DND-41 (cell line): ENCODE results near the gene C1QTNF1.

Experiments
- ATAC-seq: fragments of 200-7000 bp; cut with Tn5 transposase; 3 replicates; pipeline ENCODE4 v1.9.1; 2021; ENCODE audit warnings: low read depth; ENCODE audit not compliant: insufficient read depth
- DNase-seq: peaks from one replicate; pipeline ENCODE4 v3.0.0-alpha.2; 2020
- H2AFZ ChIP-seq: 2 replicates; pipeline ENCODE4 v1.6.0; 2012; ENCODE audit warnings: low read depth, low read length
- H3K27ac ChIP-seq: 2 replicates; pipeline ENCODE4 v1.5.1; 2012; ENCODE audit warnings: low read length, inconsistent platforms
- H3K27me3 ChIP-seq: fragments of 200-600 bp; sonication (generic); 2 replicates; pipeline ENCODE4 v1.6.0; 2012; ENCODE audit warnings: low read length, mild to moderate bottlenecking, inconsistent platforms; ENCODE audit not compliant: insufficient read depth, poor library complexity
- H3K36me3 ChIP-seq: 2 replicates; pipeline ENCODE4 v1.5.1; 2012; ENCODE audit warnings: low read length, inconsistent platforms; ENCODE audit not compliant: insufficient read depth
- H3K4me1 ChIP-seq: 2 replicates; pipeline ENCODE4 v1.5.1; 2012; ENCODE audit warnings: mild to moderate bottlenecking, low read length; ENCODE audit not compliant: insufficient read depth
- H3K4me2 ChIP-seq: 2 replicates; pipeline ENCODE4 v1.6.0; 2012; ENCODE audit warnings: mild to moderate bottlenecking, moderate library complexity, low read length, inconsistent platforms; ENCODE audit not compliant: insufficient read depth
- H3K4me3 ChIP-seq, 2 experiments: fragments of 200-600 bp in 1 of 2; shearing (Covaris generic) in 1 of 2; 2 replicates each; pipeline ENCODE4 v1.5.1; 2012 to 2016; ENCODE audit warnings: inconsistent platforms in 2 of 2, low read length in 2 of 2, mild to moderate bottlenecking in 2 of 2, low read depth in 1 of 2, moderate library complexity in 1 of 2
- H3K79me2 ChIP-seq: 2 replicates; pipeline ENCODE4 v1.6.0; 2012; ENCODE audit warnings: low read length, inconsistent platforms; ENCODE audit not compliant: insufficient read depth
- H3K9ac ChIP-seq: 2 replicates; pipeline ENCODE4 v1.6.0; 2012; ENCODE audit warnings: low read depth, mild to moderate bottlenecking, inconsistent platforms, low read length, moderate library complexity
- H3K9me3 ChIP-seq: 2 replicates; pipeline ENCODE4 v1.5.1; 2012; ENCODE audit warnings: low read length, moderate library complexity, mild to moderate bottlenecking, inconsistent platforms; ENCODE audit not compliant: insufficient read depth, severe bottlenecking
- H4K20me1 ChIP-seq: 2 replicates; pipeline ENCODE4 v1.6.0; 2012; ENCODE audit warnings: low read length; ENCODE audit not compliant: insufficient read depth
- EZH2 ChIP-seq: IDR thresholded peaks from 3 replicates; pipeline ENCODE4 v1.6.1; 2012; ENCODE audit warnings: borderline replicate concordance, low read depth, mild to moderate bottlenecking, moderate library complexity, low read length, inconsistent platforms; ENCODE audit not compliant: severe bottlenecking
- TF ChIP-seq, protein P1 (sequence below): IDR thresholded peaks from 2 replicates; pipeline ENCODE4 v1.5.1; 2012; ENCODE audit warnings: borderline replicate concordance, low read length, moderate library complexity, mild to moderate bottlenecking; ENCODE audit not compliant: poor library complexity, severe bottlenecking; ENCODE audit errors: extremely low read depth

The C1QTNF1 gene

DNA sequence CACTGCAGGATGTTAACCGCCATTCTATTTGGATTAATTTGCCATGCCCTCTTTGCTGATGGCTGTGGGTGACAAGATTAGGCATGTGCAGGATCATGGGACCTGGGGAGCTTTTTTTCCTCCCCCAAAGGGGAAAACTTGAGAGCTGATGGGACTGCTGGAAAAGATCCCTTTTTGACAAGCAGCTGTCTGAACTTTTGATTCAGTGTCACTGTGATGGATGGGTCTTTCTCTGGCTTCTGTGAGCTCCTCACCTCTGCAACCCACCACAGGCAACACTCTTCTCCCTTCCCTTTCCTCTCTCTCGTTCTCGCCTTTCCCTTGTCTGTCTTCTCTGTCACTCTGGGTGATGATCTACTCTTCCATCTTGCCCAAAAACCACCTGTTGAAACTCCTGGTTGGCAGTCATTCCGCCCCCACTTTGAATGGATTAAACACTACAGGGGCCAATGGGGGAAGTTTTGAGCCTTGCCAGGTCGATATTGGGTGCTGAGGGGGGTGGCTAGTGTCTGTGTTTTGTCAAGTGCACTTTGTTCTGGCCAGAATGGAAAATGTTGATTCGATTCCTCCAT lies 11.3 kb upstream of the C1QTNF1 start:
- no peak overlapping the region for H3K4me3 ChIP-seq
- TF ChIP-seq, protein P1, sequence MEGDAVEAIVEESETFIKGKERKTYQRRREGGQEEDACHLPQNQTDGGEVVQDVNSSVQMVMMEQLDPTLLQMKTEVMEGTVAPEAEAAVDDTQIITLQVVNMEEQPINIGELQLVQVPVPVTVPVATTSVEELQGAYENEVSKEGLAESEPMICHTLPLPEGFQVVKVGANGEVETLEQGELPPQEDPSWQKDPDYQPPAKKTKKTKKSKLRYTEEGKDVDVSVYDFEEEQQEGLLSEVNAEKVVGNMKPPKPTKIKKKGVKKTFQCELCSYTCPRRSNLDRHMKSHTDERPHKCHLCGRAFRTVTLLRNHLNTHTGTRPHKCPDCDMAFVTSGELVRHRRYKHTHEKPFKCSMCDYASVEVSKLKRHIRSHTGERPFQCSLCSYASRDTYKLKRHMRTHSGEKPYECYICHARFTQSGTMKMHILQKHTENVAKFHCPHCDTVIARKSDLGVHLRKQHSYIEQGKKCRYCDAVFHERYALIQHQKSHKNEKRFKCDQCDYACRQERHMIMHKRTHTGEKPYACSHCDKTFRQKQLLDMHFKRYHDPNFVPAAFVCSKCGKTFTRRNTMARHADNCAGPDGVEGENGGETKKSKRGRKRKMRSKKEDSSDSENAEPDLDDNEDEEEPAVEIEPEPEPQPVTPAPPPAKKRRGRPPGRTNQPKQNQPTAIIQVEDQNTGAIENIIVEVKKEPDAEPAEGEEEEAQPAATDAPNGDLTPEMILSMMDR, result no peak
- no peak for TF ChIP-seq EZH2
- peaks cover 18% of the 10 kb centered on the region for H3K9me3 ChIP-seq
- peaks cover 26% of the 10 kb centered on the region for H3K79me2 ChIP-seq
- H2AFZ ChIP-seq, result no peak overlapping the region
- no peak overlapping the region for H3K27ac ChIP-seq
- H3K36me3 ChIP-seq, result peaks cover 10% of the 10 kb centered on the region
- peaks cover 17% of the 10 kb centered on the region for H4K20me1 ChIP-seq
- DNase-seq (no peak), ATAC-seq (no peak)
- H3K4me2 ChIP-seq, result no peak overlapping the region
- H3K4me1 ChIP-seq, result peaks cover 22% of the 10 kb centered on the region
- no peak overlapping the region for H3K9ac ChIP-seq
- H3K27me3 ChIP-seq, result no peaks in the 10 kb centered on the region

DNA sequence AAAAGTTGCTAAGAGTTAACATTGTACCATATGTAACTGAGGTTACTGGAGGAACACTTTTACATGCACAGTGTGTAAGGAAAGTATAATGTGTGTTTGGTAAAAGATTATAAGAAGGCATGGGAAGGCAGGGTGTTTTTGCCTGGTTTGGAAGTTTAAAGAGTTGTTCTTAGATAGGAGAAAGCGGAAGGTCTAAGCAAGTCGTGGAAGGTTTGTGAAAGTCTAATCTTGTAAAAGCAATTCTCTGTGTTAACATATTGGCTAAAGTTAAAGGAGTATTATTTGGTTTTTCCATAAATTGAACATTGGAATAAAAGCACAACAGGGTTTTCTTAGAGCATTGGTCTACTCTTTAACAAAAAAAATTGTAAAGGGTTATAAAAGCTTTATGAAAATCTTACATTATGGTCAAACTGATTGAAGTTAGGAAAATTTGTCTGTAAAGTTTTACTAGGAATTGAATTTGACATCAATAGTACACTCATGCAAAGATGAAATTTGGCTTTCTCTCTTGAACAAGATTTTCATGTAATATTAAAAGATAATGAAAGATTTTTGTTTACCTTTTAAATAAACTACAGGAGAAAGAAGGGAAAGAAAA lies 9.7 kb upstream of the C1QTNF1 start:
- H3K36me3 ChIP-seq, result peaks cover 2% of the 10 kb centered on the region; the same call in 1 of the 2 replicates
- peaks cover 18% of the 10 kb centered on the region for H3K9me3 ChIP-seq
- ATAC-seq, result no peak
- TF ChIP-seq, protein P1, result no peak
- TF ChIP-seq EZH2, result no peak
- H3K27me3 ChIP-seq, result no peaks in the 10 kb centered on the region
- H4K20me1 ChIP-seq, result 0 out of 2 replicates have a peak, but pooled peaks cover under 1% of the 10 kb centered on the region
- H3K4me1 ChIP-seq, result peaks cover 8% of the 10 kb centered on the region
- H3K27ac ChIP-seq, result no peak overlapping the region
- H3K79me2 ChIP-seq, result peaks cover 9% of the 10 kb centered on the region
- H3K4me3 ChIP-seq, result no peak overlapping the region
- DNase-seq, result no peak
- H3K4me2 ChIP-seq, result no peak overlapping the region
- no peak overlapping the region for H3K9ac ChIP-seq
- no peak overlapping the region for H2AFZ ChIP-seq

DNA sequence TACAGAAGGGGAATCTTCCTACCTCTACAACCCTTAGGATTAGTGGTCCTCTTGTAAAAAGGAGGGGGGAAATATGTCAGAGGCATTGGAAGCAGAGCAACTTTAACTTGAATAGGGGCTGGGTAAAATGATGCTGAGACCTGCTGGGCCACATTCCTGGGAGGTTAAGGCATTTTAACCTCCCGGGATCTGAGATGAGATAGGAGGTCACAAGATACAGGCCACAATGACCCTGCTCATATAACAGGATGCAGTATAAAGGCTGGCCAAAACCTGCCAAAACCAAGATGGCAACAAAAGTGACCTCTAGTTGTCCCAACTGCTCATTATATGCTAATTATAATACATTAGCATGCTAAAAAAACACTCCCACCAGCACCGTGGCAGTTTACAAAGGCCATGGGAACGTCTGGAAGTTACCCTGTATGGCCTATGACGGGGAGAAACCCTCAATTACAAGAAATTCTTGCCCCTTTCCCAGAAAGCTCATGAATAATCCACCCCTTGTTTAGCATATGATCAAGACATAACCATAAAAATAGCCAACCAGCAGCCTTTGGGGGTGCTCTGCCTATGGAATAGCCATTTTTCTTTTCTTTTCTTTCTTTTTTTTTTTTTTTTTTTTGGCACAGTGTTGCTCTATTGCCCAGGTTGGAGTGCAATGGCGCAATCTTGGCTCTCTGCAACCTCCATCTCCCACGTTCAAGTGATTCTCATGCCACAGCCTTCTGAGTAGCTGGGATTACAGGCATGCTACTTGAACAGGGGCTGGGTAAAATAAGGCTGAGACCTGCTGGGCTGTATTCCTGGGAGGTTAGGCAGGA lies 6.2 kb upstream of the C1QTNF1 start:
- H2AFZ ChIP-seq, result no peak overlapping the region
- no peaks in the 10 kb centered on the region for H3K36me3 ChIP-seq
- peaks cover 1% of the 10 kb centered on the region for H3K27me3 ChIP-seq
- H3K9ac ChIP-seq, result no peak overlapping the region
- no peaks in the 10 kb centered on the region for H3K4me1 ChIP-seq
- no peak overlapping the region for H3K4me2 ChIP-seq
- peaks cover 18% of the 10 kb centered on the region for H3K9me3 ChIP-seq
- 0 out of 2 replicates have a peak, but pooled peaks cover 3% of the 10 kb centered on the region for H4K20me1 ChIP-seq
- ATAC-seq, result no peak
- H3K79me2 ChIP-seq, result no peaks in the 10 kb centered on the region
- TF ChIP-seq, protein P1, result no peak
- TF ChIP-seq EZH2, result no peak
- no peak overlapping the region for H3K27ac ChIP-seq
- DNase-seq, result no peak
- no peak overlapping the region for H3K4me3 ChIP-seq
